NOMO-1 treated with dmso at 0.1 percent for 144 hours (cell line): ENCODE data around the gene TMEM132A.

Experiments used
- DNase-seq: peaks from one replicate; lab custom pipeline; 2025; ENCODE audit not compliant: unreplicated experiment; lab: John Stamatoyannopoulos, UW

Gene TMEM132A

GRCh38 chr11:60924110-60924905 is at the start of gene TMEM132A:
Gene TMEM132A, plus strand, starts transcription at chr11:60924460. Its CDS starts 174 bp downstream, at chr11:60924634.
- DNase-seq: no peak

GRCh38 chr11:60875366-60876167 is 48.7 kb upstream of the TMEM132A start:
- DNase-seq: no peak

GRCh38 chr11:60876168-60876485 is 48.1 kb upstream of the TMEM132A start:
- DNase-seq: no peak

DNA sequence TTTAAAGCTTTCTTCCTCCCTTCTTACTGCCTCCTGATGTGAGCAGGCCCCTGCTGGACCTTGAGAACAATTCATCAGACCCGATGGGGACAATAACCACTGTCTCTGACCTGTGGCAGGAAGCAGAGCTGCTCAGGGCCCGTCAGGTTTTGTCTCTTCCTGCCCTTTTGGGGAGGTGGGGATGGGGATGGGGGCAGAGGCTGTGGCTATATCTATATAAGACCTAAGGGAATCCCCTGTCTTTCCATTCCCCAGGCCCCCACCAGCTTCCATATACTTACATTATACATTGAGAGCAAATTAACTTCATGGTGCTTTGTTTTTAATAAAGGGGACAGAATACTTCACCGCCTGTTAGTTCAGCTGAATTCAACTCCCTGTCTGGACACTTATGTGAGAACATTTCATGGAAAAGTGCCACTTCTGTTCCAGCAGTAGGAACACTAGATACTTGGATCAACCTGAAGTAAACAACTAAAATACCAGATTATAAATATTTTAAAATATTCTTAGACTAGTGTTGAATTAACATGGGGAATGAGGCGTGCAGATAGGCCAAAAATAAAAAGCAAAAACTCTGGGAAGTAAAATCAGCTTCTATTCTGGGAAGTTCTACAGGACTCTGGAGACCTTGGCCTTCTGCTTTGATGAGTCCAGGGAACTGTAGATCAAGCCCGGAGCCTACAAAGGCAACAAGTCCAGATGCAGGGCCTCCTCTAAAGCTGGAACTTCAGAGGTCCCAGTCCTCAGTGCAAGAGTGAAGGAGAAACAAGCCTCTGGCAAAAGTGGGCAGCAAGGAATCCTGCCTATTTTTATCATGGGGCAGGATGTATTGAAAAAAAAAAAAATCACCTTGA is 45.8 kb upstream of the TMEM132A start:
- DNase-seq: no peak

DNA sequence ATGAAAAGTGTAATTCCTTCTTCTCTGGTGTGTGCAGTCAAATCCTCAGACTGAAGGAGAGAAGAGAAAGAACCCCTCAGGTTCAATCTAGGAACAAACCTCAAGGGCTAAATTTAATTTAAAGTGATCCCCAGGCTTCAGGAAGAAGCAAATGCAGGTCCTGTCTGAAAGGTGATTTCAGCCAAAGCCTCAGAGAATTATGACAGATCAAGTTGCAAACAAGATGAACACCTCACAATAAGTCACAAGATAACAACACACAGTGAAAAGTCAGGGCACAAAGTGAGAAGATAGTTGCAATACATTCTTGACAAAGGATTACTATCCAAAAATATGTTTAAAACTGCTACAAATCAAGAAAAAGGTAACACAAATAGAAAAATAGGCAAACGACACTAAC is 45.2 kb upstream of the TMEM132A start:
- DNase-seq: no peak

- no peak for DNase-seq
Observed at GRCh38 chr11:60879971-60880588, 44.2 kb upstream of the TMEM132A start.

DNA sequence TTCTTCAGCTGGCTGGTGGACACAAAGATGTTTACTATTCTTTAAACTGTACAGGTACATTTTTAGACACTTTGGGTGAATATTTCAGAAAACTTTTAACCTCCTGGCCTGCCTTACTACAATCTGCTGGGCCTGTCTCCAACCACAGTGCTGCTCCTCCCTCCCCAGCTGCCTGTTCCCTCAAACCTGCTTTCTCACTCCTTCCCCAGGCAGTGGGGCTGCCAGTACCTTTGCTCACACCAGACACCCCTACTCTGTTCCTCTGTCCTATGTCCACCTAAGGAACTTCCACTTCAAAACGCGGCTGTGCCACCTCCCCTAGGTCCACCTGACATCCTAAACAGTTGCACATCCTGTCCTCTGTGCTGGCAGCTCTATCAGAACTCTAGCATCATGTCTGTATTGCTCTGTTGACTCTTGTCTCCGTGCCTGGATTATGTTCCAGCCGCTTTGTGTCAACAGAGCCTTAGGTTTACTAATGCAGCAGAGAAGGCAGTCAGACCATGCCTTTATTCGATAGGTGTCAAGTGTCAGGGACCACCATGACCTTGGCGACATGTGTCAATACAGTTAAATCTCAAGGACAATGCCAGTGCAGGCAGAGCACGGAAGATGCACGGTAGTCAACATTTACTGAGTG is 43.5 kb upstream of the TMEM132A start:
- no peak for DNase-seq

DNA sequence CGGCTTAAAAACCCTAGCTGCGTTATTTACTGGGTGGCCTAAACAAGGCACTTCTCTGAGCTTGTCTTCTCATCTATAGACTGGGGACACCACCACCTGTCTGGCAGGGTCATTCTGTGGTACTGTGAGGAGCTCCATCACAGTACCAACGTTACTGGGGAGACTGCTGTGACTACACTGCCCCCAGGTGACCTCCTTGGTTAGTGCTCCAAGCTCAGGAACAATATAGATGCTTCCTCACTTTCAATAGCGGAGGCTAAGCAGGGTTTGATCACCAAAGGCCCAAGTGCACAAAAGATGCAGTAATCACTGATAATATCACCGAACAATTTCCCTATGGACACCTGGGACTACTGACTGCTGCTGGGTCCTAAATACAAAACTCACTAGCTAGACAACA is 36.7 kb upstream of the TMEM132A start:
- no peak for DNase-seq

DNA sequence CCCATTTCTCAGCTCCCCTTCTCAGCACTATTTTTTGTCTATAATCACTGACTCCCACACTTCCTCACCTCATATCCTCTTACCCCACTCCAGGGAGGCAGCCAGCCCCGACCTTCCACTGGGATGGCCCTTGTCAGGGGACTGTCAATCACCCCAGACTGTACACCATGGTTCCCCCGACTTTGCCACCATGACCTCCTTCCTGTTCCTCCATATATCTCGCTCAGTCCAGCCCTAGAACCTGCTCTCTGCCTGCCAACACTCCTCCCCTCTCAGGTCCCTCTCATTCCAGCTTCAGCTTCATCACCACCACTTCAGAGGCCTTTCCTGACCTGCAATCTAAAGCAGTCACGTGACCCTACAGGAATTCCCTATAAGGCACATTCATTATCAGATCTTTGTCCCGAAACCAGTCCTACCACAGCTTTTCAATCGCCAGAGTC is 34.4 kb upstream of the TMEM132A start:
- no peak for DNase-seq

GRCh38 chr11:60890696-60891095 is 33.6 kb upstream of the TMEM132A start:
- no peak for DNase-seq

GRCh38 chr11:60891103-60891741 is 33.0 kb upstream of the TMEM132A start:
- no peak for DNase-seq

DNA sequence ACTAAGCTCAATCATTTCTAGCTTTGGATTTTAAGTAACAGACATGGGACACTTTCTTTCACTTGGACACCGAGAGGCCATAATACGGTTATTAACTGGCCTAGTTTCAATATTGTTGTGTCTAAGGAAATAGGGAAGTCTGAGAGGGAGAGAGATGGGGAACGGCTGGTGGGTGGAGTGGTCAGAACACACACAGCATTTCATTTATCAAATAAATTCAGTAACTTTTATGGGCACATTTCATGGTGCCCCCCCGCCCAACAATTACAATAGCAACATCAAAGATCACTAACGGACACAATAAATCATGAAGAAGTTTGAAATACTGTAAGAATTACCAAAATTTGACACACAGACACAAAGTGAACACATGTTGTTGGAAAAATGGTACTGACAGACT is 28.6 kb upstream of the TMEM132A start:
- DNase-seq: no peak

DNA sequence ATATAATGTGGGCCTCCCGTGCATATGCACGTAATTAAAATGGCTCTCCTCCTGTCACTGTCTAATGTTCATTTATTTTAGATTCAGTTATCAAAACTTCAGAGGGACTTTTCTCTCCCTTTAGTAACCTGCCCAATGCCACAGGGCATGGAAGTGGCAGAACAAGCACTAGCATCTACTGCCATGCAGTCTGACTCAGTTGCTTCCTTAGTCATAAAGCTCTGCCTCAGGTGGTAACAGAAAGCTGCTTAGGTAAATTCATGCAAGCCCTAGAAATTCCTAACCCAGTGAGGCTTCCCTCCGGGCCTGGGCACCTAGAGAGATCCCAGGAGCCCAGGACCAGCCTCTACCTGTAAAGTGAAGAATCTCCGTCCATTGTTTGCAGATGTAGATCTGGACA is 26.8 kb upstream of the TMEM132A start:
- DNase-seq: no peak

- no peak for DNase-seq
Observed at GRCh38 chr11:60899046-60899936, 25.0 kb upstream of the TMEM132A start.

DNA sequence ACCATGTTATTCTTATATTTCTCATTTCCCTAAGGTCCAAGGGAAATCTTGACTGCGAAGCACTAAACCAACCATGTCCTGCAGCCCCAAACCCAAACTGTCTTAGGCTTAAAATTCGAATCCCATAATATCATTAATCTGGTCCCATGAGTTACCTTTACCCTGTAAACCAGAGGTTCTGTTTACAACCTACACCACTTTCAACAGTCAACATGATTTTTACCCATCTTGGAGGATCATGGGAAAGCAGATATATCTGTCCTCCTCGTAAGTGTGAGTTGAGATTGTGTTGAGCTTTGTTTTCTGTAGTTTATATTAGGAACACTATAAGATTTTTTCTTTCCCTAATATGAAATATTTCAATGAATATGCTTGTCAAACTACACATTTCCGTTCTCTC is 24.3 kb upstream of the TMEM132A start:
- DNase-seq: no peak

- DNase-seq: no peak
Observed at GRCh38 chr11:60900673-60901404, 23.4 kb upstream of the TMEM132A start.

DNA sequence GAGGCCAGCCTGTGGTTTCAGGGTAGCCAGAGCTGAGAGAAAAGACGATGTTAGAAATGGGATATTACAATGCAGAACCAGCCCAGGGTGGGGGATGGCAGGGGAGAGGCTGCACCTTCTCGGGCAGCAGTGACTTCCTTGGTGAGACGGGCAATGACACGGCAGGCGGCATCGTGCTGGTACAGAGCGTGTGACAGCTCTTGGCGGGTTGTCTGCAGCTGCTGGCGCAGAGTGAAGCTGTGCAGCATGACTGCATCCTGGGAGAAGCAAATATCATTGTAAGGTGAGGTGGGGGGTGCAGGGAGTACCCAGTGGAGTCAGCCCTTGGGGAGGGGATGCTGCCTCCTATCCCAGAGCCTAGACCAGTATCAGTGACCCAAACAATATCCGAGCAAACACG is 21.6 kb upstream of the TMEM132A start:
- no peak for DNase-seq

GRCh38 chr11:60905047-60905446 is 19.2 kb upstream of the TMEM132A start:
- no peak for DNase-seq
